Activated CD8-positive, alpha-beta T cell treated with anti-CD3 and anti-CD28 coated beads for 36 hours (primary cell): Measurements from ENCODE around the gene BSG. TPM values are rescaled to one million over a fixed set of nuclear protein-coding genes. Genes with fewer than 3 reads are reported as not detected.
"Not testable (repeated sequence)": the region's sequence is repeated elsewhere in the genome, so short reads cannot be mapped to it uniquely, and the experiment has no call there.

Source experiments
- ATAC-seq: fragments of 200-7000 bp; cut with Tn5 transposase; one replicate; pipeline ENCODE4 v1.10.0; 2021; ENCODE audit warnings: mild to moderate bottlenecking, moderate library complexity
- CTCF ChIA-PET: fragments of 350-600 bp; sonication (Branson Sonifier 250); formaldehyde crosslinking; loops from one replicate; lab custom pipeline; 2021; ENCODE audit warnings: antibody characterized with exemption; lab: Charles Lee
- POLR2A ChIA-PET: fragments of 350-600 bp; sonication (Branson Sonifier 250); formaldehyde crosslinking; loops from one replicate; lab custom pipeline; 2021; ENCODE audit warnings: antibody characterized with exemption; lab: Charles Lee
- DNase-seq: peaks from one replicate; pipeline ENCODE4 v3.0.0-alpha.2; 2020
- H3K27ac Mint-ChIP-seq: one replicate; pipeline ENCODE4 v1.8.0; 2021; ENCODE audit warnings: mild to moderate bottlenecking, mixed read lengths
- H3K27me3 Mint-ChIP-seq: one replicate; pipeline ENCODE4 v1.8.0; 2021; ENCODE audit warnings: mixed read lengths
- H3K36me3 Mint-ChIP-seq: one replicate; pipeline ENCODE4 v1.8.0; 2021; ENCODE audit warnings: low read depth, mixed read lengths
- H3K4me1 Mint-ChIP-seq: one replicate; pipeline ENCODE4 v1.8.0; 2021; ENCODE audit warnings: low read depth, mixed read lengths
- H3K4me3 Mint-ChIP-seq: one replicate; pipeline ENCODE4 v1.8.0; 2021; ENCODE audit warnings: mild to moderate bottlenecking, moderate library complexity, mixed read lengths
- H3K9me3 Mint-ChIP-seq: one replicate; pipeline ENCODE4 v1.8.0; 2021; ENCODE audit warnings: mixed read lengths
- intact Hi-C: fragments of 100-400 bp; cut with micrococcal nuclease; formaldehyde crosslinking; loops from one replicate; pipeline ENCODE4 v1.10.0; 2022
- total RNA-seq, 2 experiments: library from RNA; stranded (reverse); gene quantifications; one replicate each; pipeline ENCODE4 v1.2.3, GENCODE V29; 2021
- TF ChIP-seq, protein P1 (sequence below): fragments of 200-600 bp; IDR thresholded peaks from one replicate; pipeline ENCODE4 v1.8.0; 2022; ENCODE audit warnings: antibody characterized with exemption, mild to moderate bottlenecking

Gene BSG
- total RNA-seq, 2 experiments from 2014 or later, result 159 to 160 TPM

DNA sequence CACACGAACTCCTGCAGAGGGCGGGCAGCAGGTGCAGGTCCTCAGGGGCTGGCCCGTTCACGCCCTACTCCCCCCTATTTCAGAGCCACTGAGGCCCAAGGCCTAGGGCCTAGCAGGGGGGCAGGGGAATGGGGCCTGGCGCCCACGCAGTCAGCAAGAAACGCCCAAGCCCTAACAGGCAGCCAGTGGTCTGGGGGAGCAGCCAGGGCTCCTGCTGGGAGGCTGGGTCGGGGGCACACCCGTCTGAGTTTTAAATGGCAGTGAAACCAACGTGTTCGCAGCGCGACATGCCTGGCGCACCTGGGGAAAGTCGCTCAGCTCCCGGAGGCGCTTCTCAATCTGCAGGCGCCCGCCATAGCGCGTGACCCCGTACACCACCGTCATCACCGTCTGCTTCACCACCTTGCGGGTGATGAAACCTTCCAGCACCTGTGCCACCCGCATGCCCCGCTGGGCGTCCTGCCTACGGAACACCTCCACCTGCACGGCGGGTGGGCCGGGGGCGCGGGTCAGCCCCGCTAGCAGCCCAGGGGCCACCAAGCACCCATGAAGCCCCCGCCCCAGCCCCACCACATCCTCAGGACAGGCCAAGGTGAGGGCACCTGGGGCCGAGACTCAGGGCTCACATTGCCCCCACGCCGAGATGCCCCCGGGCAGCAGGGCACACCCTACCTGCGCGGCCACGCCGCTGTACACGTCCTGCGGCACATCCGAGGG lies 47.0 kb downstream of the BSG start:
- ATAC-seq, result no peak
- ChIA-PET POLR2A (no interaction called here), CTCF (no interaction called here)
- Mint-ChIP-seq H3K4me3 (no peak overlapping the region), H3K27ac (no peak overlapping the region), H3K4me1 (peaks cover 3% of the 10 kb centered on the region), H3K9me3 (no peaks in the 10 kb centered on the region), H3K36me3 (peaks cover 30% of the 10 kb centered on the region), H3K27me3 (no peaks in the 10 kb centered on the region)
- intact Hi-C loops, result no loop called here
- no peak for DNase-seq
- TF ChIP-seq, protein P1, sequence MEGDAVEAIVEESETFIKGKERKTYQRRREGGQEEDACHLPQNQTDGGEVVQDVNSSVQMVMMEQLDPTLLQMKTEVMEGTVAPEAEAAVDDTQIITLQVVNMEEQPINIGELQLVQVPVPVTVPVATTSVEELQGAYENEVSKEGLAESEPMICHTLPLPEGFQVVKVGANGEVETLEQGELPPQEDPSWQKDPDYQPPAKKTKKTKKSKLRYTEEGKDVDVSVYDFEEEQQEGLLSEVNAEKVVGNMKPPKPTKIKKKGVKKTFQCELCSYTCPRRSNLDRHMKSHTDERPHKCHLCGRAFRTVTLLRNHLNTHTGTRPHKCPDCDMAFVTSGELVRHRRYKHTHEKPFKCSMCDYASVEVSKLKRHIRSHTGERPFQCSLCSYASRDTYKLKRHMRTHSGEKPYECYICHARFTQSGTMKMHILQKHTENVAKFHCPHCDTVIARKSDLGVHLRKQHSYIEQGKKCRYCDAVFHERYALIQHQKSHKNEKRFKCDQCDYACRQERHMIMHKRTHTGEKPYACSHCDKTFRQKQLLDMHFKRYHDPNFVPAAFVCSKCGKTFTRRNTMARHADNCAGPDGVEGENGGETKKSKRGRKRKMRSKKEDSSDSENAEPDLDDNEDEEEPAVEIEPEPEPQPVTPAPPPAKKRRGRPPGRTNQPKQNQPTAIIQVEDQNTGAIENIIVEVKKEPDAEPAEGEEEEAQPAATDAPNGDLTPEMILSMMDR, result no peak

DNA sequence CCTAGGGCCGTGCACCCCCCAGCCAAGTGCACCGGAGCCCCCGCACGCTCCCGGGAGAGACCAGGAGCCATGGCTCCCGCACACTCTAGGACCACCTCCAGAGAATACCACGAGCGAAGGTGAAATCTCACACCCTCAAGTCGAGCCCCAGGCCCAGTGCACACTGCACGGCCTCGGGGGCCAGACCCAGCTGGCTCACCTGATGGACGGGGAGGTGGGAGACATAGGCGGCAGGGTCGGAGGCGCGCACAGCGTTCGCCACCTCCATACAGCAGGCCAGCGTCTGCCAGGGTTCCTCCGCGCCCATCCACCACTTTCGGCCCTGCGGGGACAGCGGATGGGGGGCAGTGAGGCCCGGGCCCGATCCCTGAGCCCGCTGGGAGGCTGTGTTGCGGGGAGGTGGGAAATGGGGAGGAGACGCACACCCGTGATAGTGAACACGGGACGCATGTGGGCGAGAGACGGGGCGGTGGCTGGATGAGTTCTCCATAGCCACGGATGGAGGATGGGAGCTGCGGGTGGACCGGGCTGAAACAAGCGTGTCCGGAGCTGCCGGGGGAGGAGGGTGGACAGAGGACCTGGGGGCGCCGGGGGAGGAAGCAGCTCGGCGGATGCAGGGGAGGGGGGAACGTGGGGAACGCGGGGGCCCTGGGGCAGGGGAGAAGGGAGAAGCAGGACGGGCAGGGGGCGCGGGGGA lies 47.9 kb downstream of the BSG start:
- peaks cover 27% of the 10 kb centered on the region for H3K36me3 Mint-ChIP-seq
- ATAC-seq (no peak), DNase-seq (no peak)
- ChIA-PET CTCF (no interaction called here), POLR2A (no interaction called here)
- TF ChIP-seq, protein P1, result no peak
- no peak overlapping the region for H3K27ac Mint-ChIP-seq
- no peak overlapping the region for H3K4me3 Mint-ChIP-seq
- intact Hi-C loops, result no loop called here
- no peaks in the 10 kb centered on the region for H3K27me3 Mint-ChIP-seq
- H3K4me1 Mint-ChIP-seq, result peaks cover 3% of the 10 kb centered on the region
- H3K9me3 Mint-ChIP-seq, result no peaks in the 10 kb centered on the region

DNA sequence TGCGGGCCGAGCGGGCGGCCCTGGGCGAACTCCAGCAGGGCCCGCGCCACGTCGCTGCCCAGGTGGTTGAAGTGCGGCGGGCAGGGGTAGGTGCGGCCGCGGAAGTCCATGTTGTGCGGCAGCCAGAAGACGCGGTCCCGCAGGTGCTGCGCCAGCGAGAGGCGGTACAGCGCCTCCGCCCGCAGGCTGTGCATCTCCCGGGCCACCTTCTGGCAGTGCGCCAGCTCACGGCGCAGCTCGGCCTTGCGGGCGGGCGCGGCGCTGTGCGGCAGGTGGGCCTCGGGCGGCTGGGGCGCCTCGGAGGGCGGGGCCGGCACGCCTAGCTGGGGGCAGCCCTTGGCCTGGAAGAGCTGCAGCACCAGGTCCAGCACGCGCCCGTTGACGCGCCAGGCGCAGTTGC lies 48.8 kb downstream of the BSG start:
- POLR2A ChIA-PET, result interaction anchor here (1.8 kb wide), 1 partner anchor 10 kb away, joined by 4 read pairs; no protein-coding TSS in a partner anchor
- DNase-seq, H3K4me3 Mint-ChIP-seq, H3K4me1 Mint-ChIP-seq, H3K27ac Mint-ChIP-seq, ATAC-seq, intact Hi-C loops, H3K9me3 Mint-ChIP-seq, H3K27me3 Mint-ChIP-seq, CTCF ChIA-PET: not testable (repeated sequence)
- H3K36me3 Mint-ChIP-seq, result peaks cover 25% of the 10 kb centered on the region

DNA sequence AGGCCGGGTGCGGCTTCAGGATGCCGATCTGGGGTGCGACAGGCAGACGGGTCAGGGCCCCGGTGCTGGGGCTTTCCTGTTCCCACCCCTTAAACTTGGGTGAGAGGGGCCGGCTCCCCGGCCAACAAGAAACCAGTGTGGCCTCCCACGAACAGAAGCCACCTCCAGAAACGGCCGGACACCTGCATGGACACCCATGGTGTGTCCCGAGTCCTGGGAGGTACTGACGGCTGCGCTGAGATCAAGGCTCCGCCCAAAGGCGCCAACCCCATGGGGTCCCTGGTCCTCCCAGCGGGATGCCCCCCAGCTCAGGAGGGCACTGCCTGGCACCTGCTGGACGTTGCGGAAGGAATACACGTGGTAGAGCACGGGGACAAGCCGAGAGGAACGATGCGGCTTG lies 49.4 kb downstream of the BSG start:
- CTCF ChIA-PET, result no interaction called here
- peaks cover under 1% of the 10 kb centered on the region for H3K4me1 Mint-ChIP-seq
- no peak overlapping the region for H3K27ac Mint-ChIP-seq
- no peaks in the 10 kb centered on the region for H3K9me3 Mint-ChIP-seq
- peaks cover 26% of the 10 kb centered on the region for H3K36me3 Mint-ChIP-seq
- DNase-seq (no peak), ATAC-seq (no peak)
- intact Hi-C loops, result no loop called here
- H3K27me3 Mint-ChIP-seq, result no peaks in the 10 kb centered on the region
- H3K4me3 Mint-ChIP-seq, result no peak overlapping the region
- POLR2A ChIA-PET, result interaction anchor here (1.8 kb wide), 1 partner anchor 11 kb away, joined by 4 read pairs; no protein-coding TSS in a partner anchor
- TF ChIP-seq, protein P1, result no peak

DNA sequence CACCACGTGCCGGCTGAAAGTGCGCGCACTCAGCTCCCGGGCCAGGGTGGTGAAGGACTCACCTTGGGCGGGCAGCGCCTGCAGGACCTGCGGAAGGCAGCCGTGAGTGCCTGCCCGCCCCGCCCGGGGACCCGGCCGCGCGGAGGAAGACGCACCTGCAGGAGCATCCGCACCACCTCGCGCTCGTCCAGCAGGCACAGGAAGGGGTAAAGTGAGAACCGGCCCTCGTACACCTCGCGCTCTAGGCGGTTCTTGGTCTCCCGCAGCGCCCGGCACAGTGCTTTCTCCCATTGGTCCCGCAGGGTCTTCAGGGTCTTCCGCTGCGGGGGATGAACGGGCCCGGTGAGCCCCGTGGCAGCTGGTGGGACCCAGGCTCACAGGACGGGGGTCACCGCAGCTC lies 50.3 kb downstream of the BSG start:
- Mint-ChIP-seq H3K4me1 (peaks cover 2% of the 10 kb centered on the region), H3K9me3 (no peaks in the 10 kb centered on the region), H3K4me3 (no peak overlapping the region), H3K27me3 (no peaks in the 10 kb centered on the region), H3K36me3 (peaks cover 21% of the 10 kb centered on the region), H3K27ac (no peak overlapping the region)
- TF ChIP-seq, protein P1, result no peak
- ATAC-seq (no peak), DNase-seq (no peak)
- ChIA-PET POLR2A (interaction anchor here (1.8 kb wide), 1 partner anchor 12 kb away, joined by 4 read pairs; no protein-coding TSS in a partner anchor), CTCF (no interaction called here)
- intact Hi-C loops, result no loop called here
